Bronchial epithelial cell (primary cell): ENCODE data around the gene ETV6. TPM values are rescaled to one million over a fixed set of nuclear protein-coding genes. Genes with fewer than 3 reads are reported as not detected.
A peak's percentile ranks its signal among the peaks of the same experiment; 100 is the strongest.
"Not testable (repeated sequence)": the region's sequence is repeated elsewhere in the genome, so short reads cannot be mapped to it uniquely, and the experiment has no call there.

Experiments used
- DNase-seq: peaks from one replicate; pipeline ENCODE4 v3.0.0-alpha.2; 2010; ENCODE audit warnings: low read depth
- FAIRE-seq: peaks from 2 replicates; lab custom pipeline; 2011; peaks lifted over from hg19 to GRCh38; lab: Jason Lieb, UNC
- H3K27me3 ChIP-seq: 2 replicates; pipeline ENCODE4 v1.5.1; 2011; ENCODE audit warnings: low read length; ENCODE audit not compliant: control insufficient read depth, insufficient read depth
- H3K36me3 ChIP-seq: 2 replicates; pipeline ENCODE4 v1.5.1; 2011; ENCODE audit warnings: low read length; ENCODE audit not compliant: control insufficient read depth, insufficient read depth
- H3K4me3 ChIP-seq: 2 replicates; pipeline ENCODE4 v1.5.1; 2011; ENCODE audit warnings: mild to moderate bottlenecking, low read depth, low read length, control low read depth
- CTCF ChIP-seq: IDR thresholded peaks from 2 replicates; pipeline ENCODE4 v1.5.1; 2011; ENCODE audit warnings: mild to moderate bottlenecking, moderate library complexity, low read length, control low read depth, inconsistent platforms; ENCODE audit not compliant: insufficient read depth, severe bottlenecking
- total RNA-seq: library from RNA; depleted of rRNA; stranded (reverse); fragments of >200 nt; gene quantifications from 2 replicates; pipeline ENCODE4 v1.2.1, GENCODE V29; 2014

Gene ETV6
- total RNA-seq, 1 donor from 2014 or later = 2.6 TPM

- no peaks in the 10 kb centered on the region for H3K27me3 ChIP-seq
- H3K4me3 ChIP-seq = no peak overlapping the region
Measured at GRCh38 chr12:11615481-11615880, 34.0 kb upstream of the ETV6 start.

GRCh38 chr12:11618046-11618445, 31.4 kb upstream of the ETV6 start:
- FAIRE-seq (no peak), DNase-seq (no peak)
- Histone ChIP-seq H3K27me3 (no peaks in the 10 kb centered on the region), H3K4me3 (no peak overlapping the region), H3K36me3 (no peaks in the 10 kb centered on the region)
- no peak for TF ChIP-seq CTCF

More at GRCh38 chr12:11615481-11615880, 34.0 kb upstream of the ETV6 start:
- no peak for TF ChIP-seq CTCF
- no peak for FAIRE-seq
- DNase-seq = no peak
- no peaks in the 10 kb centered on the region for H3K36me3 ChIP-seq

GRCh38 chr12:11621797-11622423, 27.6 kb upstream of the ETV6 start:
- Histone ChIP-seq H3K27me3 (no peaks in the 10 kb centered on the region), H3K36me3 (no peaks in the 10 kb centered on the region), H3K4me3 (no peak overlapping the region)
- TF ChIP-seq CTCF = no peak
- DNase-seq (no peak), FAIRE-seq (peak; percentile 50)

GRCh38 chr12:11622876-11623281, 26.6 kb upstream of the ETV6 start:
- TF ChIP-seq CTCF = peak; percentile 19
- H3K36me3 ChIP-seq = no peaks in the 10 kb centered on the region
- FAIRE-seq (no peak), DNase-seq (peak; percentile 22)
- H3K27me3 ChIP-seq = no peaks in the 10 kb centered on the region
- no peak overlapping the region for H3K4me3 ChIP-seq

- Histone ChIP-seq H3K36me3 (no peaks in the 10 kb centered on the region), H3K4me3 (no peak overlapping the region), H3K27me3 (no peaks in the 10 kb centered on the region)
- DNase-seq (peak; percentile 60), FAIRE-seq (no peak)
- TF ChIP-seq CTCF = no peak
Measured at GRCh38 chr12:11623382-11623781, 26.1 kb upstream of the ETV6 start.

- FAIRE-seq (no peak), DNase-seq (no peak)
- no peak for TF ChIP-seq CTCF
- Histone ChIP-seq H3K27me3 (no peaks in the 10 kb centered on the region), H3K4me3 (no peak overlapping the region), H3K36me3 (no peaks in the 10 kb centered on the region)
Measured at GRCh38 chr12:11624116-11624515, 25.4 kb upstream of the ETV6 start.

GRCh38 chr12:11627709-11628108, 21.8 kb upstream of the ETV6 start:
- not testable (repeated sequence) for FAIRE-seq, H3K36me3 ChIP-seq, H3K4me3 ChIP-seq, H3K27me3 ChIP-seq
- DNase-seq = peak; percentile 31
